ENCODE results near the gene WDR35. TPM values are rescaled to one million over a fixed set of nuclear protein-coding genes. Genes with fewer than 3 reads are reported as not detected.

WDR35 gene
- total RNA-seq, 4 donors from 2014 or later, result 17.6 to 19.2 (median 18.1) TPM

GRCh38 chr2:19861813-19862212 lies 128.1 kb downstream of the WDR35 start:
- 51 to 62% methylated on average over 1 of the region's 1 CpG for WGBS, 2 donors
- Histone ChIP-seq H3K27ac (no peak overlapping the region), H3K9me3 (no peaks in the 10 kb centered on the region), H3K36me3 (no peaks in the 10 kb centered on the region), H3K4me3 (replicated peaks in 1 of 3) (no peak overlapping the region), H3K27me3 (no peaks in the 10 kb centered on the region), H3K4me1 (peaks cover 4 to 5% of the 10 kb centered on the region in 2 donors)
- intact Hi-C loops (cut with DNase I), result loop anchor here (5.0 to 10.0 kb wide), 3 partner anchors 497 to 1340 kb away; no protein-coding TSS in a partner anchor
- TF ChIP-seq POLR2A (IDR thresholded peaks at IDR 0.05) (no peak), CTCF (IDR thresholded peaks at IDR 0.05) (no peak)
- no peak for DNase-seq

Other genes with a start within 250 kb of the WDR35 start
- 10 to 100 TPM; 12.4 to 28.8 (median 13.7) TPM for gene TTC32, start 88.1 kb downstream of the WDR35 start, total RNA-seq
- 1 to 10 TPM in 1 of 4 donors, under 1 TPM in 2, not detected in 1; 0.27 to 2.3 (median 0.33) TPM for gene MATN3, start 22.6 kb upstream of the WDR35 start, total RNA-seq
- gene LAPTM4A, start 61.5 kb upstream of the WDR35 start, total RNA-seq, result 100 to 1,000 TPM; 159 to 300 (median 187) TPM
- gene SDC1, start 235.0 kb upstream of the WDR35 start, total RNA-seq, result 10 to 100 TPM; 21.9 to 28.0 (median 24.7) TPM